Thyroid gland (tissue), 4 donors: ENCODE measurements around the gene TPK1.

ENCODE experiments used
- POLR2A ChIP-seq, 2 donors: fragments of 450-650 bp; IDR thresholded peaks; one replicate each; pipeline ENCODE4 v1.6.1; 2017; ENCODE audit warnings: antibody characterized with exemption in 2 of 2, mild to moderate bottlenecking in 2 of 2, moderate library complexity in 1 of 2
- TF ChIP-seq, protein P1 (sequence below), 6 experiments: fragments of 200-600 bp in 3 of 6; fragments of 450-650 bp in 3 of 6; sonication (generic) in 3 of 6; IDR thresholded peaks; one replicate each; pipeline ENCODE4 v1.5.1; 2016 to 2019; ENCODE audit warnings: antibody characterized with exemption in 6 of 6, mild to moderate bottlenecking in 2 of 6, inconsistent platforms in 1 of 6, moderate library complexity in 1 of 6

GRCh38 chr7:144863320-144863647 lies 27.4 kb upstream of the TPK1 start:
- TF ChIP-seq, protein P1, sequence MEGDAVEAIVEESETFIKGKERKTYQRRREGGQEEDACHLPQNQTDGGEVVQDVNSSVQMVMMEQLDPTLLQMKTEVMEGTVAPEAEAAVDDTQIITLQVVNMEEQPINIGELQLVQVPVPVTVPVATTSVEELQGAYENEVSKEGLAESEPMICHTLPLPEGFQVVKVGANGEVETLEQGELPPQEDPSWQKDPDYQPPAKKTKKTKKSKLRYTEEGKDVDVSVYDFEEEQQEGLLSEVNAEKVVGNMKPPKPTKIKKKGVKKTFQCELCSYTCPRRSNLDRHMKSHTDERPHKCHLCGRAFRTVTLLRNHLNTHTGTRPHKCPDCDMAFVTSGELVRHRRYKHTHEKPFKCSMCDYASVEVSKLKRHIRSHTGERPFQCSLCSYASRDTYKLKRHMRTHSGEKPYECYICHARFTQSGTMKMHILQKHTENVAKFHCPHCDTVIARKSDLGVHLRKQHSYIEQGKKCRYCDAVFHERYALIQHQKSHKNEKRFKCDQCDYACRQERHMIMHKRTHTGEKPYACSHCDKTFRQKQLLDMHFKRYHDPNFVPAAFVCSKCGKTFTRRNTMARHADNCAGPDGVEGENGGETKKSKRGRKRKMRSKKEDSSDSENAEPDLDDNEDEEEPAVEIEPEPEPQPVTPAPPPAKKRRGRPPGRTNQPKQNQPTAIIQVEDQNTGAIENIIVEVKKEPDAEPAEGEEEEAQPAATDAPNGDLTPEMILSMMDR (IDR thresholded peaks at IDR 0.05), result no peak
- no peak for TF ChIP-seq POLR2A (IDR thresholded peaks at IDR 0.05)
